ENCODE data around the gene TMOD2. TPM values are rescaled to one million over a fixed set of nuclear protein-coding genes. Genes with fewer than 3 reads are reported as not detected.

The TMOD2 gene
- total and polyA plus RNA-seq, 2 of the 8 experiments (the other 6 are each of a cell fraction or from before 2014, with no cell fraction given): 0.80 to 6.5 TPM

- no peak for TF ChIP-seq SIX5 (IDR thresholded peaks at IDR 0.05; ENCODE audit: low read depth, low read length)
- TF ChIP-seq KDM4A (IDR thresholded peaks at IDR 0.05; ENCODE audit: low read depth, low read length, severe bottlenecking): no peak
- TF ChIP-seq CBX5 (IDR thresholded peaks at IDR 0.05; ENCODE audit: low read depth, low read length): no peak
- no peak for TF ChIP-seq EP300 (IDR thresholded peaks at IDR 0.05; ENCODE audit: borderline replicate concordance in 1 of 2, low read depth in 2 of 2, low read length in 2 of 2)
- TF ChIP-seq JUN (IDR thresholded peaks at IDR 0.05; ENCODE audit: low read depth, low read length): no peak
- TF ChIP-seq SRF (IDR thresholded peaks at IDR 0.05; ENCODE audit: low read depth, low read length): no peak
Observed at GRCh38 chr15:51781506-51781905, 30.1 kb downstream of the TMOD2 start (continued).

Measured in H1 (cell line).